Measurements from ENCODE around the gene CGRRF1.

GRCh38 chr14:54489318-54489683, 20.4 kb upstream of the CGRRF1 start:
- no peak for TF ChIP-seq EZH2 (IDR thresholded peaks at IDR 0.05; ENCODE audit: borderline replicate concordance, low read length)
- no peak for TF ChIP-seq CTCF (IDR thresholded peaks at IDR 0.05; ENCODE audit: low read length)

Data from OCI-LY1 (cell line).